ENCODE data around the gene ZIC5.

GRCh38 chr13:99959540-99960230 is 11.9 kb downstream of the ZIC5 start:
- no peak for TF ChIP-seq EZH2phosphoT487 (conservative IDR thresholded peaks at IDR 0.05; ENCODE audit: low read length)
- TF ChIP-seq, protein P1, sequence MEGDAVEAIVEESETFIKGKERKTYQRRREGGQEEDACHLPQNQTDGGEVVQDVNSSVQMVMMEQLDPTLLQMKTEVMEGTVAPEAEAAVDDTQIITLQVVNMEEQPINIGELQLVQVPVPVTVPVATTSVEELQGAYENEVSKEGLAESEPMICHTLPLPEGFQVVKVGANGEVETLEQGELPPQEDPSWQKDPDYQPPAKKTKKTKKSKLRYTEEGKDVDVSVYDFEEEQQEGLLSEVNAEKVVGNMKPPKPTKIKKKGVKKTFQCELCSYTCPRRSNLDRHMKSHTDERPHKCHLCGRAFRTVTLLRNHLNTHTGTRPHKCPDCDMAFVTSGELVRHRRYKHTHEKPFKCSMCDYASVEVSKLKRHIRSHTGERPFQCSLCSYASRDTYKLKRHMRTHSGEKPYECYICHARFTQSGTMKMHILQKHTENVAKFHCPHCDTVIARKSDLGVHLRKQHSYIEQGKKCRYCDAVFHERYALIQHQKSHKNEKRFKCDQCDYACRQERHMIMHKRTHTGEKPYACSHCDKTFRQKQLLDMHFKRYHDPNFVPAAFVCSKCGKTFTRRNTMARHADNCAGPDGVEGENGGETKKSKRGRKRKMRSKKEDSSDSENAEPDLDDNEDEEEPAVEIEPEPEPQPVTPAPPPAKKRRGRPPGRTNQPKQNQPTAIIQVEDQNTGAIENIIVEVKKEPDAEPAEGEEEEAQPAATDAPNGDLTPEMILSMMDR (IDR thresholded peaks at IDR 0.05; ENCODE audit: insufficient read depth, low read length, poor library complexity, severe bottlenecking), result no peak
